ENCODE data around the gene WFIKKN1. TPM values are rescaled to one million over a fixed set of nuclear protein-coding genes. Genes with fewer than 3 reads are reported as not detected.

Gene WFIKKN1
- total and polyA plus RNA-seq, 2 of the 13 experiments (the other 11 are each of a cell fraction or from before 2014, with no cell fraction given) = 1.7 to 4.9 TPM

DNA sequence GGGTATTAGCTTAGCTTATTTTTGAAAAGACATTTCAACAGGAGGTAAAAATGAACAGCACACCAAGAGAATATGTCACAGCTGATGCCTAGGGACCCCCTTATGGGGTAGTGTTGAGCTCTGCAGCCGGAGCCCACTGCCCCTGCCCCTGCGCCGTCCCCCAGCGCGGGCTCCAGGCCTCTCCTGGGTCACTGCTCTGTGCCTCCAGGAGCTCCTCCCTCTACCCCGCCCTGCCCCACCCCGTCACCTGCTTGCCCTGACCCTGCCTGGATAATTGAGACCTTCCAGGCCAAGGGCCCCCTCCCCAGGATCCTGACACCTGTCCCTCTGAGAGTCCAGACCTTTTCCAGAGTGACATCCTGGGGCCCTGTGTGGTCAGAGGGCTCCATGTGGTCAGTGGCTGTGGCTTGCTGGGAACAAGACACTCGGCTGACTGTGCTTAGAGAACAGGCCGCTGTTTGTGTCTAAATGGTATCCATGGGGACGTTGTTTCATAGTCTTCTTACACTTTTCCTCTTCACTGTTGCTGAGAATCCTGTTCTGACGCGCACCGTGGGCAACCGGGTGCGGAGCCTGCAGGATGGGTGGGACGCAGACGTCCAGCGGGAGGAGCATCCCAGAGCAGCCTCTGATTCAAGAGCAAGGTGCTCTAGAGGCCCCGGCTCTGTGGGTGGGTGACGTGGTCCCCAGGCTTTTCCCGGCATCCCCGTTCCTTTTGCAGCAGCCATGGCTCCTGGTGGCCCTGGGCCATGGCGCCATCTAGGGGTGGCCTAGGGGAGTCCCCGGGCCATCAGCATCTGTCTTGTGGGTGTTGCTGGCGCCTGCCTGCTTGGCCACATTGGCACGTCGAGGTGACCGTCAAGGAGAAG, 20.0 kb upstream of the WFIKKN1 start (continued):
- TF ChIP-seq, protein P1, sequence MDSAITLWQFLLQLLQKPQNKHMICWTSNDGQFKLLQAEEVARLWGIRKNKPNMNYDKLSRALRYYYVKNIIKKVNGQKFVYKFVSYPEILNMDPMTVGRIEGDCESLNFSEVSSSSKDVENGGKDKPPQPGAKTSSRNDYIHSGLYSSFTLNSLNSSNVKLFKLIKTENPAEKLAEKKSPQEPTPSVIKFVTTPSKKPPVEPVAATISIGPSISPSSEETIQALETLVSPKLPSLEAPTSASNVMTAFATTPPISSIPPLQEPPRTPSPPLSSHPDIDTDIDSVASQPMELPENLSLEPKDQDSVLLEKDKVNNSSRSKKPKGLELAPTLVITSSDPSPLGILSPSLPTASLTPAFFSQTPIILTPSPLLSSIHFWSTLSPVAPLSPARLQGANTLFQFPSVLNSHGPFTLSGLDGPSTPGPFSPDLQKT (CRISPR knock-in tag; IDR thresholded peaks at IDR 0.05; ENCODE audit: borderline replicate concordance) = no peak
- TF ChIP-seq PAX8 (CRISPR knock-in tag; IDR thresholded peaks at IDR 0.05; ENCODE audit: borderline replicate concordance) (no peak), ZNF333 (CRISPR knock-in tag; IDR thresholded peaks at IDR 0.05; ENCODE audit: borderline replicate concordance) (no peak), NR2F6 (IDR thresholded peaks at IDR 0.05) (peak; percentile 27; the same call in 1 of the 2 replicates), NR2F6 (CRISPR knock-in tag; IDR thresholded peaks at IDR 0.05) (peak; percentile 31; the same call in 1 of the 2 replicates), KLF16 (CRISPR knock-in tag; IDR thresholded peaks at IDR 0.05) (peak in 1 of 2 experiments; percentile 39; a peak in 1 of 4 replicates), NFE2L1 (CRISPR knock-in tag; IDR thresholded peaks at IDR 0.05; ENCODE audit: borderline replicate concordance) (no peak), HOXA7 (CRISPR knock-in tag; IDR thresholded peaks at IDR 0.05) (no peak), ZNF235 (CRISPR knock-in tag; IDR thresholded peaks at IDR 0.05; ENCODE audit: borderline replicate concordance) (no peak), ZNF234 (CRISPR knock-in tag; conservative IDR thresholded peaks at IDR 0.05) (no peak), ZNF34 (CRISPR knock-in tag; IDR thresholded peaks at IDR 0.05; ENCODE audit: borderline replicate concordance) (no peak), SP5 (CRISPR knock-in tag; IDR thresholded peaks at IDR 0.05; ENCODE audit: borderline replicate concordance, low read depth) (no peak), ZBTB7A (CRISPR knock-in tag; IDR thresholded peaks at IDR 0.05) (no peak), TBP (CRISPR knock-in tag; IDR thresholded peaks at IDR 0.05) (no peak)
- TF ChIP-seq, protein P2, sequence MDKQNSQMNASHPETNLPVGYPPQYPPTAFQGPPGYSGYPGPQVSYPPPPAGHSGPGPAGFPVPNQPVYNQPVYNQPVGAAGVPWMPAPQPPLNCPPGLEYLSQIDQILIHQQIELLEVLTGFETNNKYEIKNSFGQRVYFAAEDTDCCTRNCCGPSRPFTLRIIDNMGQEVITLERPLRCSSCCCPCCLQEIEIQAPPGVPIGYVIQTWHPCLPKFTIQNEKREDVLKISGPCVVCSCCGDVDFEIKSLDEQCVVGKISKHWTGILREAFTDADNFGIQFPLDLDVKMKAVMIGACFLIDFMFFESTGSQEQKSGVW (CRISPR knock-in tag; IDR thresholded peaks at IDR 0.05; ENCODE audit: borderline replicate concordance) = no peak
- TF ChIP-seq, protein P3, sequence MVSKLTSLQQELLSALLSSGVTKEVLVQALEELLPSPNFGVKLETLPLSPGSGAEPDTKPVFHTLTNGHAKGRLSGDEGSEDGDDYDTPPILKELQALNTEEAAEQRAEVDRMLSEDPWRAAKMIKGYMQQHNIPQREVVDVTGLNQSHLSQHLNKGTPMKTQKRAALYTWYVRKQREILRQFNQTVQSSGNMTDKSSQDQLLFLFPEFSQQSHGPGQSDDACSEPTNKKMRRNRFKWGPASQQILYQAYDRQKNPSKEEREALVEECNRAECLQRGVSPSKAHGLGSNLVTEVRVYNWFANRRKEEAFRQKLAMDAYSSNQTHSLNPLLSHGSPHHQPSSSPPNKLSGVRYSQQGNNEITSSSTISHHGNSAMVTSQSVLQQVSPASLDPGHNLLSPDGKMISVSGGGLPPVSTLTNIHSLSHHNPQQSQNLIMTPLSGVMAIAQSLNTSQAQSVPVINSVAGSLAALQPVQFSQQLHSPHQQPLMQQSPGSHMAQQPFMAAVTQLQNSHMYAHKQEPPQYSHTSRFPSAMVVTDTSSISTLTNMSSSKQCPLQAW (CRISPR knock-in tag; IDR thresholded peaks at IDR 0.05) = no peak
- TF ChIP-seq, protein P4, sequence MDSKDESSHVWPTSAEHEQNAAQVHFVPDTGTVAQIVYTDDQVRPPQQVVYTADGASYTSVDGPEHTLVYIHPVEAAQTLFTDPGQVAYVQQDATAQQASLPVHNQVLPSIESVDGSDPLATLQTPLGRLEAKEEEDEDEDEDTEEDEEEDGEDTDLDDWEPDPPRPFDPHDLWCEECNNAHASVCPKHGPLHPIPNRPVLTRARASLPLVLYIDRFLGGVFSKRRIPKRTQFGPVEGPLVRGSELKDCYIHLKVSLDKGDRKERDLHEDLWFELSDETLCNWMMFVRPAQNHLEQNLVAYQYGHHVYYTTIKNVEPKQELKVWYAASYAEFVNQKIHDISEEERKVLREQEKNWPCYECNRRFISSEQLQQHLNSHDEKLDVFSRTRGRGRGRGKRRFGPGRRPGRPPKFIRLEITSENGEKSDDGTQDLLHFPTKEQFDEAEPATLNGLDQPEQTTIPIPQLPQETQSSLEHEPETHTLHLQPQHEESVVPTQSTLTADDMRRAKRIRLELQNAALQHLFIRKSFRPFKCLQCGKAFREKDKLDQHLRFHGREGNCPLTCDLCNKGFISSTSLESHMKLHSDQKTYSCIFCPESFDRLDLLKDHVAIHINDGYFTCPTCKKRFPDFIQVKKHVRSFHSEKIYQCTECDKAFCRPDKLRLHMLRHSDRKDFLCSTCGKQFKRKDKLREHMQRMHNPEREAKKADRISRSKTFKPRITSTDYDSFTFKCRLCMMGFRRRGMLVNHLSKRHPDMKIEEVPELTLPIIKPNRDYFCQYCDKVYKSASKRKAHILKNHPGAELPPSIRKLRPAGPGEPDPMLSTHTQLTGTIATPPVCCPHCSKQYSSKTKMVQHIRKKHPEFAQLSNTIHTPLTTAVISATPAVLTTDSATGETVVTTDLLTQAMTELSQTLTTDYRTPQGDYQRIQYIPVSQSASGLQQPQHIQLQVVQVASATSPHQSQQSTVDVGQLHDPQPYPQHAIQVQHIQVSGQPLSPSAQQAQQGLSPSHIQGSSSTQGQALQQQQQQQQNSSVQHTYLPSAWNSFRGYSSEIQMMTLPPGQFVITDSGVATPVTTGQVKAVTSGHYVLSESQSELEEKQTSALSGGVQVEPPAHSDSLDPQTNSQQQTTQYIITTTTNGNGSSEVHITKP (CRISPR knock-in tag; IDR thresholded peaks at IDR 0.05; ENCODE audit: low read depth) = no peak
